Measurements from ENCODE around the gene MAS1.
A peak's percentile ranks its signal among the peaks of the same experiment; 100 is the strongest.
"Not testable (repeated sequence)": the region's sequence is repeated elsewhere in the genome, so short reads cannot be mapped to it uniquely, and the experiment has no call there.

MAS1 gene

GRCh38 chr6:159890792-159891191, at the start of gene MAS1:
TSS of gene MAS1 (plus strand) at chr6:159890988. CDS start at chr6:159906956, 15,968 bp downstream.
- no peak for DNase-seq

GRCh38 chr6:159842035-159842434, 48.8 kb upstream of the MAS1 start:
- no peak for DNase-seq

- no peak for DNase-seq
Observed at GRCh38 chr6:159844737-159845645, 45.8 kb upstream of the MAS1 start.

GRCh38 chr6:159848552-159848951, 42.2 kb upstream of the MAS1 start:
- DNase-seq = not testable (repeated sequence)

GRCh38 chr6:159849851-159850250, 40.9 kb upstream of the MAS1 start:
- not testable (repeated sequence) for DNase-seq

GRCh38 chr6:159852877-159853276, 37.9 kb upstream of the MAS1 start:
- peak in 1 of 2 experiments; percentile 3 for DNase-seq

- no peak for DNase-seq
Observed at GRCh38 chr6:159853754-159854153, 37.0 kb upstream of the MAS1 start.

GRCh38 chr6:159854959-159855358, 35.8 kb upstream of the MAS1 start:
- no peak for DNase-seq

- no peak for DNase-seq
Observed at GRCh38 chr6:159858259-159858658, 32.5 kb upstream of the MAS1 start.

GRCh38 chr6:159860482-159860881, 30.3 kb upstream of the MAS1 start:
- DNase-seq = no peak

- DNase-seq = no peak
Observed at GRCh38 chr6:159862103-159862502, 28.7 kb upstream of the MAS1 start.

- not testable (repeated sequence) for DNase-seq
Observed at GRCh38 chr6:159863341-159863740, 27.4 kb upstream of the MAS1 start.

- no peak for DNase-seq
Observed at GRCh38 chr6:159865226-159865920, 25.4 kb upstream of the MAS1 start.

- DNase-seq = no peak
Observed at GRCh38 chr6:159866286-159867247, 24.2 kb upstream of the MAS1 start.

- DNase-seq = no peak
Observed at GRCh38 chr6:159871241-159871640, 19.5 kb upstream of the MAS1 start.

GRCh38 chr6:159871906-159872305, 18.9 kb upstream of the MAS1 start:
- DNase-seq = no peak

- no peak for DNase-seq
Observed at GRCh38 chr6:159874435-159874834, 16.4 kb upstream of the MAS1 start.

- DNase-seq = no peak
Observed at GRCh38 chr6:159875194-159875593, 15.6 kb upstream of the MAS1 start.

- DNase-seq = no peak
Observed at GRCh38 chr6:159876242-159876641, 14.5 kb upstream of the MAS1 start.

GRCh38 chr6:159877256-159877808, 13.5 kb upstream of the MAS1 start:
- no peak for DNase-seq

GRCh38 chr6:159878341-159878740, 12.4 kb upstream of the MAS1 start:
- DNase-seq = no peak

GRCh38 chr6:159879856-159880255, 10.9 kb upstream of the MAS1 start:
- no peak for DNase-seq

Data from activated CD4-positive, alpha-beta T cell treated with anti-CD3 and anti-CD28 coated beads, Interleukin-2, amount 50 U/mL, for 4 hours (primary cell).